Adipocyte (in vitro differentiated cells): Measurements from ENCODE around the gene TSPAN11.
"Not testable (repeated sequence)": the region's sequence is repeated elsewhere in the genome, so short reads cannot be mapped to it uniquely, and the experiment has no call there.

Source experiments
- DNase-seq: peaks from one replicate; pipeline ENCODE4 v3.0.0-alpha.2; 2015; ENCODE audit warnings: low read depth
- H3K27me3 ChIP-seq: replicated peaks from 2 replicates; pipeline ENCODE4 v1.7.0; 2013; ENCODE audit warnings: mild to moderate bottlenecking, low read length, moderate library complexity; ENCODE audit not compliant: control insufficient read depth, insufficient read depth
- H3K36me3 ChIP-seq: 2 replicates; pipeline ENCODE4 v1.7.0; 2013; ENCODE audit warnings: low read length, mild to moderate bottlenecking, moderate library complexity; ENCODE audit not compliant: control insufficient read depth, insufficient read depth, severe bottlenecking
- H3K4me1 ChIP-seq: 2 replicates; pipeline ENCODE4 v1.7.0; 2013; ENCODE audit warnings: mild to moderate bottlenecking, low read length, moderate library complexity; ENCODE audit not compliant: control insufficient read depth, insufficient read depth
- H3K4me3 ChIP-seq: 2 replicates; pipeline ENCODE4 v1.7.0; 2013; ENCODE audit warnings: mild to moderate bottlenecking, low read length, moderate library complexity
- H3K9ac ChIP-seq: 2 replicates; pipeline ENCODE4 v1.7.0; 2013; ENCODE audit warnings: mild to moderate bottlenecking, low read length, moderate library complexity
- H3K9me3 ChIP-seq: 2 replicates; pipeline ENCODE4 v1.7.0; 2013; ENCODE audit warnings: mild to moderate bottlenecking, low read length, moderate library complexity; ENCODE audit not compliant: control insufficient read depth

Gene TSPAN11, protein sequence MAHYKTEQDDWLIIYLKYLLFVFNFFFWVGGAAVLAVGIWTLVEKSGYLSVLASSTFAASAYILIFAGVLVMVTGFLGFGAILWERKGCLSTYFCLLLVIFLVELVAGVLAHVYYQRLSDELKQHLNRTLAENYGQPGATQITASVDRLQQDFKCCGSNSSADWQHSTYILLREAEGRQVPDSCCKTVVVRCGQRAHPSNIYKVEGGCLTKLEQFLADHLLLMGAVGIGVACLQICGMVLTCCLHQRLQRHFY

DNA sequence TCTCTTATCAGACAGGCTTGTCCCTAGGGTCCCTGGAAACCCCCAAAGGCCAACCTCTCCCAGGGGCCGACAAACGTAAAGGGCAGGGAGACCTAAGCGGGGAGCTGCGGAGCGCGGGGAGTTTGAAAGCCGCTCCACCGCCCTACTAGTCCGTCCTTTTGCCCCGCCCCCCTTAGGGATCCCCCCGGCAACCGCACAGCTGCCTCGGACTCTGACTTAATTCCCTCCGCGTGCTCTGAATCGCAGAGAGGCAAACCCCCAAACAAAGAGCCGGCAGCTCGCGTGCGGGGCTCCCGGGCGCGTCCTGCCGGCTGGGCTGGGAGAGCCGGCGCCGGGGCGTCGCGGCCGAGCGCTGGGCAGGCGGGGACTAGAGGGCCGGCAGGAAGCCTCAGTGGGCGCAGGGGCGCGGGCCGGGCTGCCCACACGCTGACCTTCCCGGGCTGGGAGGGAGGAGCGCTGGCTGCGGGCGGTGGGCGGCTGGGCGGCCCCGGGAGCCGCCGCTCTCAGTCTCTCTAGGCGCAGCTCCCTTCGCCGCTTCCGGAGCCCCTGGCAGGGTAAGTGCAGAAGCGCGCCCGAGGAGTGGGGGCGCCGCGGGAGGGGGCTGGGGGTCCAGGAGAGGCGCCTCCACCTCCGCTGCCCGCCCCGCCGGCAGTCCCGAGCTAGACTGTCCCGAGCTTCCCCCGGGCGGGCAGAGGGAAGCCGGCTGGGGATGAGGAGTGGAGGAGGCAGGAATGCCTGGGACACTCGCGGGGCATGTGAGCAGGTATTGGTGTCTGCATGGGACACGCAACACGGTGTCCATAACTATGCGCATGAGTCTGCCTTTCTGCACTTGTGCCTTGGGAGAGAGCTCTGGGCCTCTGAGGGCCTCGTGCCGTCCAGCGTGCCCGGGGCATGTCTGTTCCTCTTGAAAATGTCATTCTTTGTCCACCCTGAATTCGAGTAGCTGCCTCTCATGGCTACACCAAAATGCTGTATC is at the start of gene TSPAN11:
Gene TSPAN11 (plus strand): TSS at position 506 of the 979 bp plus-strand sequence. CDS start 27,244 bp downstream, outside the sequence.
- no peaks in the 10 kb centered on the region for H3K9me3 ChIP-seq
- peak; percentile 86 for DNase-seq
- peaks cover 8% of the 10 kb centered on the region for H3K4me1 ChIP-seq
- H3K9ac ChIP-seq, result peak within 1 kb of the TSS; percentile 32
- H3K36me3 ChIP-seq, result no peaks in the 10 kb centered on the region
- peak within 1 kb of the TSS; percentile 62 for H3K4me3 ChIP-seq
- no peaks in the 10 kb centered on the region for H3K27me3 ChIP-seq

DNA sequence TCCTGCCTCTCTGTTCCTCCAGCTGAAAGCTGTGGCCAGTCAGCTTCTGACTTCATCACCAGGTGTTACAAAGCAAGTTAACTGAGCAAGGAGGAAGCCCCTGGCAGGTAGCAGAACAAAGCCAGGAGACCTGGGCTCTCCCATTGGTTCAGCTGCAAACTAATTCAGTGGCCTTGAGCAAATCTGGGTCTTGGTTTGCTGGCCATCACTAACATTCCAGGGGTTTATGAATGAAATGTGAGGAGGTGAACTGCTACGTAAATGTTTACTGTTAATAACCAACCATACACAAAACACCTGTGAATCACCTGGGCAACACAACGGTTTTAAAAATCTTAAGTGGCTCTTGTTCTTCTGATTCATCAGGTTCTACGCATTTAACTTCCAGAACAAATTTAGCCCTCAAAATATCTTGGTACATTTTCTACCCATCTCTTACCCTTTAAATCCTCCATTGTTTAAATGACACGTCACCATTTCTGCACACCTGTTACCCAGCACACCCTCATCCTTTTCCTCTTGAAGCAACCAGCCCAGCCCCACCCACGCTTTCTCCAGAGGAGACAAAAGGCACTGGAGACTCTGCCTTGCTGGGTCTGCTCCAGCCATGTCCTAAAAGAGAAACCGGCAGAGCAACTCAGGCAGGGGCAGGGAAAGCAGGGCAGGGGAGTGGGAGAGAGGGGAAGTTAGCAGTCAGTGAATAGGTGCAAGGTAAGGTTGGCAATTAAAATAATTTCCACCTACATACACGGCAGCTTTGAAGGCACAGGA is 49.3 kb upstream of the TSPAN11 start:
- no peak overlapping the region for H3K9ac ChIP-seq
- H3K9me3 ChIP-seq, result no peaks in the 10 kb centered on the region
- peaks cover 69% of the 10 kb centered on the region for H3K27me3 ChIP-seq
- no peaks in the 10 kb centered on the region for H3K36me3 ChIP-seq
- peaks cover 20% of the 10 kb centered on the region for H3K4me1 ChIP-seq
- DNase-seq, result no peak
- no peak overlapping the region for H3K4me3 ChIP-seq

DNA sequence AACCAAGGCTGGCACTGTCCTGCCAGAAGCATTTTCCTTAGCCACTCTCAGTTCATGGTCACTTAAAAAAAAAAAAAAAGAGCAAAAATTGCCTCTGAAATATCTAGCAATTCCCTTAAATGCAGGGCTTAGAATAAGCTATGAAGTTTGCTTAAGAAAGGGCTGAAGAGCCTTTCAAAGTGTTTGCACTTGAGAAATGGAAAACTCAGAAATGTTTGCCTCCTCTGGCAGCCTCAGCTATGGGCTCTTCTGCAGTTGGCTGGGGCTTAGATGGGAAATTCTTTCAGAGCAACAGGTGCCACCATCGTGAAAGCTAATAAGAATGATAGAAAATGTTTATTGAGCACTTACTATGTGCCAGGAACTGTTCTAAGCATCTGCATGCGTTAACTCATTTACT is 48.5 kb upstream of the TSPAN11 start:
- H3K4me1 ChIP-seq, result peaks cover 20% of the 10 kb centered on the region
- H3K9ac ChIP-seq, result no peak overlapping the region
- DNase-seq, result no peak
- H3K9me3 ChIP-seq, result no peaks in the 10 kb centered on the region
- no peaks in the 10 kb centered on the region for H3K36me3 ChIP-seq
- H3K4me3 ChIP-seq, result no peak overlapping the region
- H3K27me3 ChIP-seq, result peaks cover 69% of the 10 kb centered on the region

DNA sequence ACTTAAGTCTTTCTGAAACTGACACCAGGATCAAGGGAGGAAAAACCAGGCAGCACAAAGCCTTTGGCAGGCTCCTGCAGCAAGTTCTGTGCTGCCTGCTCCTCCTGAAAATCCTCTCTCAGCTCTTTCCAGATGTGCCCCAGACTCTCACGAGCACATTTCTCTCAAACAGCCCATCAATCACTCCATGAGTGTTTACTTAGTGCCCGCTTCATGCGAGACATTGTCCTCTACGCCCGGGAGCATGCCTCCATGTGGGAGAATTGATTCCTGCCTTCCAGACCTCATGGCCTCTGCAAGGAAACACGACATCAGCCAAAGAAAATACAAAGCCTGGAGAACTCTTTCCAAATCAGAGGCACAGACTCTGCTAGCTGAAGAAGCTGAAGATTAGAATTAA is 46.5 kb upstream of the TSPAN11 start:
- peaks cover 6% of the 10 kb centered on the region for H3K4me1 ChIP-seq
- no peak overlapping the region for H3K9ac ChIP-seq
- peaks cover 63% of the 10 kb centered on the region for H3K27me3 ChIP-seq
- DNase-seq, result peak; percentile 66
- no peaks in the 10 kb centered on the region for H3K9me3 ChIP-seq
- H3K4me3 ChIP-seq, result no peak overlapping the region
- H3K36me3 ChIP-seq, result no peaks in the 10 kb centered on the region

DNA sequence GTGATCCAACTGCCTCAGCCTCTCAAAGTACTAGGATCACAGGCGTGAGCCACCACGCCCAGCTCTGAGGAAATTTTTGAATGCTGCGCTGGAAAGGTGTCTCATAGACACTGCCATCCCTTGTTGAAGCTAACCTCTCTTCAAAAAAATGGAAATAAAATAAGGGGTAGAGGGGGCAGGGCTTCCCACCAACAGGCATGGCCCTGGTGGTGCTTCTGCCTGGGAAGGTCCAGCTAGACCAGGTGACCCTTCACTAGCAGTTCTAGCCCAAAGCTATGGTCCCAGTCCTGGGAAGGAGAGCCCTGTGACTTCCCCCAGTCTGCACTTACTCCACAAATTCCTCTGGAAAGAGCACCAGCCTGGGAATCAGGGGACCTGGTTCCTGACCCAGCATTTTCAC is 45.7 kb upstream of the TSPAN11 start:
- Histone ChIP-seq H3K36me3 (no peaks in the 10 kb centered on the region), H3K4me3 (no peak overlapping the region), H3K9ac (no peak overlapping the region), H3K9me3 (peaks cover 6% of the 10 kb centered on the region), H3K4me1 (peaks cover 5% of the 10 kb centered on the region), H3K27me3 (peaks cover 56% of the 10 kb centered on the region)
- DNase-seq, result no peak

DNA sequence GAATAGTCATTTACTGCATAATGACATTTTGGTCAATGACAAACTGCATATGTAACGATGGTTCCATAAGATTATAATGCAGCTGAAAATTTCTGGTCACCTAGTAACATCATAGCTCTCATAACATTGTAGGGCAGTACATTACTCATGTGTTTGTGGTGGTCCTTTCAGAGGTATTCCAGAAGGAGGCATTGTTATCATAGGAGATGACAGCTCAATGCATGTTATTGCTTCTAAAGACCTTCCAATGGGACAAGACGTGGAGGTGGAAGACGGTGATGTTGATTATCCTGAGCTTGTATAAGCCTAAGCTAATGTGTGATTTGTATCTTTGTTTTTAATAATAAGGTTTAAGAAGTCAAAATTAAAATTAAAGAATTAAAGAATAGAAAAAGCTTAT is 43.8 kb upstream of the TSPAN11 start:
- DNase-seq, result no peak
- H3K9me3 ChIP-seq, result peaks cover 25% of the 10 kb centered on the region
- H3K36me3 ChIP-seq, result no peaks in the 10 kb centered on the region
- H3K9ac ChIP-seq, result no peak overlapping the region
- peaks cover 38% of the 10 kb centered on the region for H3K27me3 ChIP-seq
- peaks cover 5% of the 10 kb centered on the region for H3K4me1 ChIP-seq
- H3K4me3 ChIP-seq, result no peak overlapping the region

DNA sequence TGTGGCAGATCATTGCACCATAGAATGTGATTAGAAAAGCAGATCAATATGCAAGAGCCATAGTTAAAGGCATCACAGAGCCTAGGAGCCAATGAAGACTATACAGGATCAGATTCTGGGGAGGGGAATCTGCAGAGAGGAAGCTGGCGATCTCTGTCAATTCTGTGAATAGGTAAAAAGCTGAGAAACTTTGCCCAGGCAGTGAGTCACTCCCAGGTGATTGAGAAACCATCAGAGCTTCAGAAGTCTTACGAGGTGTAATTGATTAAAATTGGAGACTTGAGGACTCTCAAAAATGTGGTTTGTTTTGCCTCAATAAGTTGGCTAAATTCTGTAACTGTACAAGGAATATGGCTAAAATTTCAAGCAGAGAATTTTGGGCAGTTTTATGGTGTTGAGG is 41.7 kb upstream of the TSPAN11 start:
- DNase-seq, result no peak
- no peaks in the 10 kb centered on the region for H3K36me3 ChIP-seq
- H3K27me3 ChIP-seq, result peaks cover 18% of the 10 kb centered on the region
- peaks cover 5% of the 10 kb centered on the region for H3K4me1 ChIP-seq
- H3K4me3 ChIP-seq, result no peak overlapping the region
- no peak overlapping the region for H3K9ac ChIP-seq
- H3K9me3 ChIP-seq, result peaks cover 31% of the 10 kb centered on the region

DNA sequence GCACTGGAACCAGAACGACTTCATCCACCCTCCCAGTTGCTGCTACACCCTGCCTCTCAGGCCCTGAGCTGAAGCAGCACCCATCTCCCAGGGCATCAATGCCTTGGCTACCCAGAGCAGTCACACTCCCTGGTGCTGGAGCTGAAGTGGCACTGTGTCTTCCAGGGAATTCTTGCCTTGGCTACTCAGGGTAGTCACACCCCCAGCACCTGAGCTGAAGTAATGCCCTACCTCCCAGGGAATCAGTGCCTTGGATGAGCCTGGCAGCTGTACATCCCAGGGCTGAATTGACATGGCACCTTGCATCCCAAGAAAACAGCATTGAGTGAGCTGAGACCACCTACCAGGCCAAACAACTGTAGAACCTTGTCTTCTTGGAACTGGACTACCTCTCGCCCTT is 41.2 kb upstream of the TSPAN11 start:
- no peaks in the 10 kb centered on the region for H3K36me3 ChIP-seq
- peaks cover 31% of the 10 kb centered on the region for H3K9me3 ChIP-seq
- DNase-seq, result no peak
- no peak overlapping the region for H3K9ac ChIP-seq
- H3K4me1 ChIP-seq, result no peaks in the 10 kb centered on the region
- no peak overlapping the region for H3K4me3 ChIP-seq
- peaks cover 14% of the 10 kb centered on the region for H3K27me3 ChIP-seq

DNA sequence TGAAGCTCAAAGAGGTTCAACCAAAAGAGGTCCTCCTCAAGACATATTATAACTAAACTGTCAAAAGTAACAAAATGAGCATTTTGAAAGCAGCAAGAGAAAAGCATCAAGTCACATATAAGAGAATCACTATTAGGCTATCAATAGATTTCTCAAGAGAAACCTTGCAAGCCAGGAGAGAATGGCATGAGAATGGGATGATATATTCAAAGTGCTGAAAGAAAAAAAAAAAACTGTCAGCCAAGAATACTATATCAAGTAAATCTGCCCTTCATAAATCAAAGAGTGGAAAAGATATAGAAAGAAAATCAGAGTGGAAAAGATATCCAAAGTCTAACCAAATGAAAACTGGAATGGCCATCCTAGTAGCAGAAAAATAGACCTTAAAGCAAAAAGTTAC is 39.3 kb upstream of the TSPAN11 start:
- Histone ChIP-seq H3K9ac (no peak overlapping the region), H3K4me3 (no peak overlapping the region), H3K4me1 (no peaks in the 10 kb centered on the region), H3K9me3 (peaks cover 31% of the 10 kb centered on the region), H3K27me3 (no peaks in the 10 kb centered on the region), H3K36me3 (no peaks in the 10 kb centered on the region)
- DNase-seq, result no peak

DNA sequence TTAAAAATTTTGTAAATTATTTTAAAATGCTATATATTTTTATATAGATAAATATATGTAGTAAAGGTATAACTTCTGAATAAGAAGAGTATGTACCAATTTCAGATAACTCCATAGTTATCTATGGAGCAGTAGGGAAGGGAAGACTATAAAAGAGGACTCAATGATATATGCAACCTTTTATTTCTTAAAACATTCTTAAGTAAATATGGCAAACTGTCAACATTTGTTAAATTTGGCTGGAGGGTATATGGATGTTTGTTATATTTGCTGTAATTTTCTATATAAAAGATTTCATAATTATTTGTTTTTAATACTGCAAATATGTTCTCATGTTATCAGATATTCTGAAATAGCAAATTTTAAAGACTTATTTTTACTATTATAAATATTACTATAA is 38.3 kb upstream of the TSPAN11 start:
- Histone ChIP-seq H3K4me3 (no peak overlapping the region), H3K4me1 (no peaks in the 10 kb centered on the region), H3K9me3 (peaks cover 31% of the 10 kb centered on the region), H3K36me3 (no peaks in the 10 kb centered on the region), H3K9ac (no peak overlapping the region), H3K27me3 (no peaks in the 10 kb centered on the region)
- DNase-seq, result no peak

DNA sequence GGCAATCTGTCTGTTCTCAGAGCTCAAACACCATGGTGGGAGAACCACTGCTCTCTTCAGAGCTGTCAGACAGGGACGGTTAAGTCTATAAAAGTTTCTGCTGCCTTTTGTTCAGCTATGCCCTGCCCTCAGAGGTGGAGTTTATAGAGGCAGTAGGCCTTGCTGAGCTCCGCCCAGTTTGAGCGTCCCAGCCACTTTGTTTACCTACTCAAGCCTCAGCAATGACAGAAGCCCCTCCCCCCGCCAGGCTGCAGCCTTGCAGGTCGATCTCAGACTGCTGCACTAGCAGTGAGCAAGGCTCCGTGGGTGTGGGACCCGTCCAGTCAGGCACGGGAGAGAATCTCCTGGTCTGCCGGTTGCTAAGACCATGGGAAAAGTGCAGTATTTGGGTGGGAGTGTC is 32.0 kb upstream of the TSPAN11 start:
- not testable (repeated sequence) for H3K9me3 ChIP-seq, DNase-seq, H3K9ac ChIP-seq, H3K27me3 ChIP-seq, H3K4me3 ChIP-seq, H3K36me3 ChIP-seq
- peaks cover 27% of the 10 kb centered on the region for H3K4me1 ChIP-seq
